Panc1 (cell line): ENCODE measurements around the gene RBFOX1.

Experiments
- POLR2AphosphoS5 ChIP-seq: IDR thresholded peaks from 2 replicates; pipeline ENCODE4 v1.6.1; 2012; ENCODE audit warnings: mild to moderate bottlenecking, low read depth, low read length, moderate library complexity
- REST ChIP-seq, 2 experiments: IDR thresholded peaks; 2 replicates each; pipeline ENCODE4 v1.6.1; 2011 to 2012; ENCODE audit warnings: low read depth in 2 of 2, control low read depth in 1 of 2, low read length in 1 of 2, mild to moderate bottlenecking in 1 of 2, moderate library complexity in 1 of 2; ENCODE audit not compliant: insufficient read depth in 1 of 2
- SIN3A ChIP-seq: IDR thresholded peaks from 2 replicates; pipeline ENCODE4 v1.6.1; 2012; ENCODE audit warnings: low read depth, mild to moderate bottlenecking, low read length, moderate library complexity, borderline replicate concordance; ENCODE audit not compliant: insufficient read depth
- TCF7L2 ChIP-seq: IDR thresholded peaks from 2 replicates; pipeline ENCODE4 v1.6.1; 2011; ENCODE audit warnings: mild to moderate bottlenecking, low read depth, low read length, inconsistent platforms
- TF ChIP-seq, protein P1 (sequence below): fragments of 450-650 bp; IDR thresholded peaks from 2 replicates; pipeline ENCODE4 v1.5.1; 2017; ENCODE audit warnings: mild to moderate bottlenecking

DNA sequence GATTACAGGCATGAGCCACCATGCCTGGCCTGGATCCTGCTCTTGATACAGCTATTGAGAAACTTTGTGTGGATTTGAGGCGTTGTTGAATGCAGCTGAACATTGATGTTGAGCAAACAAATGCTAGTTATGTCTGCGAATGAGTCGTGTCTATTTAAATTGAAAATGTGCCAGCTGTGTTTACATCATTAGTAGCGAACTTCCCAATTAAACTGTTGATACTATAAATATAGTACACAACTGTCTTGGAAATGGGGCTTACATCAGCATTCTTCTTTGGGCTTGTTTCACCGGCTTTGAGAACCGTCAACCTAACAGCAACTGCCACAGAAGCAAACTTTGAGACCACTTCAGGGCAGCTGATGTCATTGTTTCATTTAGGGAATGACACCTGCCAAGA is 251.9 kb downstream of the RBFOX1 start:
- TF ChIP-seq, protein P1, sequence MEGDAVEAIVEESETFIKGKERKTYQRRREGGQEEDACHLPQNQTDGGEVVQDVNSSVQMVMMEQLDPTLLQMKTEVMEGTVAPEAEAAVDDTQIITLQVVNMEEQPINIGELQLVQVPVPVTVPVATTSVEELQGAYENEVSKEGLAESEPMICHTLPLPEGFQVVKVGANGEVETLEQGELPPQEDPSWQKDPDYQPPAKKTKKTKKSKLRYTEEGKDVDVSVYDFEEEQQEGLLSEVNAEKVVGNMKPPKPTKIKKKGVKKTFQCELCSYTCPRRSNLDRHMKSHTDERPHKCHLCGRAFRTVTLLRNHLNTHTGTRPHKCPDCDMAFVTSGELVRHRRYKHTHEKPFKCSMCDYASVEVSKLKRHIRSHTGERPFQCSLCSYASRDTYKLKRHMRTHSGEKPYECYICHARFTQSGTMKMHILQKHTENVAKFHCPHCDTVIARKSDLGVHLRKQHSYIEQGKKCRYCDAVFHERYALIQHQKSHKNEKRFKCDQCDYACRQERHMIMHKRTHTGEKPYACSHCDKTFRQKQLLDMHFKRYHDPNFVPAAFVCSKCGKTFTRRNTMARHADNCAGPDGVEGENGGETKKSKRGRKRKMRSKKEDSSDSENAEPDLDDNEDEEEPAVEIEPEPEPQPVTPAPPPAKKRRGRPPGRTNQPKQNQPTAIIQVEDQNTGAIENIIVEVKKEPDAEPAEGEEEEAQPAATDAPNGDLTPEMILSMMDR: no peak
- no peak for TF ChIP-seq TCF7L2
- no peak for TF ChIP-seq REST (IDR thresholded peaks at IDR 0.05; ENCODE audit: insufficient read depth in 1 of 2, low read depth in 2 of 2, low read length in 1 of 2)
- no peak for TF ChIP-seq POLR2AphosphoS5
- TF ChIP-seq SIN3A: no peak
